ENCODE data around the gene RSL1D1.
"Not testable (repeated sequence)": the region's sequence is repeated elsewhere in the genome, so short reads cannot be mapped to it uniquely, and the experiment has no call there.

Gene RSL1D1

GRCh38 chr16:11796227-11797165 is 54.8 kb downstream of the RSL1D1 start:
- no peak for DNase-seq

- DNase-seq = no peak
Measured at GRCh38 chr16:11795887-11796226, 55.5 kb downstream of the RSL1D1 start.

DNA sequence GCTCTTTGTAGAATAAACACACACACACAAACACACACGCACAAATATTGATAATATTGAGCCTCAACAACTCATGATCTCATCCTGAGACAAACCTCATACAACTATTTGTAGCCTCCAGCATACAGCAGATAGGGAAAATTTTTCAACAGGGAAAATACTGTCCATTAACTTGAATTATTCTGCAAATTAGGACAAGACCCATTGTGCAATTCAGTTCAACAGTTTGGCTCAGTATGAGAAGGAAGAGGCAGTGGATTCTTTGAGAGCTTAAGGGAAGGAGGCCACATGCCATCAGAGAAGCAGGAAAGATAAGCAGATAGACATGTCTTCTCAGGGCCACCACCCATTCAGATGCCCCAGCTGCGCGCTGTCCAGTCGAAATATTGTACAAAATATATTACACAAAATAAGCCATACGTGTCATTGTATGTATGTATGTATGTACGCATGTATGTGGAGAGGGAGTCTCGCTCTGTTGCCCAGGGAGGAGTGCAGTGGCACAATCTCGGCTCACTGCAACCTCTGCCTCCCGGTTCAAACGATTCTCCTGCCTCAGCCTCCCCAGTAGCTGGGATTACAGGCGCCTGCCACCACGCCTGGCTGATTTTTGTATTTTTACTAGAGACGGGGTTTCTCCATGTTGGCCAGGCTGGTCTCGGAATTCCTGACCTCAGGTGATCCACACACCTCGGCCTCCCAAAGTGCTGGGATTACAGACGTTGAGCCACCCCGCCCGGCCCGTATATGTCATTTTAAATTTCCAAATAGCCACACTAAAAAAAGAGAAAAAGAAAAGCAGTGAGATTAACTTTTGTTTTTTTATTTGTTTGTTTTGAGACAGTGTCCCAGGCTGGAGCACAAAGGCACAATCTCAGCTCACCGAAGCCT is 56.1 kb downstream of the RSL1D1 start:
- no peak for DNase-seq

DNA sequence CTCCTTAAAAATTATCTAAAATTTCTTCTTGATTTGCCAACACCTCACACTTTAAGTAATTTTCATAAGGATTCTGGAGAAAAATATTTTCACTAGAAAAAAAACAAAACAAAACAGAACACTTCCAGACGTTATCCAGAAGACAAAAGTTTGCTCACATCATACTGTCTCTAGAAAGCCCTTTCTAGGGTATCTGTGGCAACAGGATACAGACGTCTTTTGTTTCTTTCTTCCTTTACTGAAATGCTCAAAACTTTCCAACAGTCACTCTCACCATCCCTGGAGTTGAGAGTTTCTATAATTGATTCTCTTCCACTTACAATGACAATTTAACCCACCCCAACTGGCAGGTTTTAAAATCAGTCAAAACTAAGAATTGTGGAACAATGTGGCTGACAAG is 56.9 kb downstream of the RSL1D1 start:
- no peak for DNase-seq

- DNase-seq = no peak
Measured at GRCh38 chr16:11793840-11794239, 57.5 kb downstream of the RSL1D1 start.

- DNase-seq = no peak
Measured at GRCh38 chr16:11792410-11793241, 58.7 kb downstream of the RSL1D1 start.

DNA sequence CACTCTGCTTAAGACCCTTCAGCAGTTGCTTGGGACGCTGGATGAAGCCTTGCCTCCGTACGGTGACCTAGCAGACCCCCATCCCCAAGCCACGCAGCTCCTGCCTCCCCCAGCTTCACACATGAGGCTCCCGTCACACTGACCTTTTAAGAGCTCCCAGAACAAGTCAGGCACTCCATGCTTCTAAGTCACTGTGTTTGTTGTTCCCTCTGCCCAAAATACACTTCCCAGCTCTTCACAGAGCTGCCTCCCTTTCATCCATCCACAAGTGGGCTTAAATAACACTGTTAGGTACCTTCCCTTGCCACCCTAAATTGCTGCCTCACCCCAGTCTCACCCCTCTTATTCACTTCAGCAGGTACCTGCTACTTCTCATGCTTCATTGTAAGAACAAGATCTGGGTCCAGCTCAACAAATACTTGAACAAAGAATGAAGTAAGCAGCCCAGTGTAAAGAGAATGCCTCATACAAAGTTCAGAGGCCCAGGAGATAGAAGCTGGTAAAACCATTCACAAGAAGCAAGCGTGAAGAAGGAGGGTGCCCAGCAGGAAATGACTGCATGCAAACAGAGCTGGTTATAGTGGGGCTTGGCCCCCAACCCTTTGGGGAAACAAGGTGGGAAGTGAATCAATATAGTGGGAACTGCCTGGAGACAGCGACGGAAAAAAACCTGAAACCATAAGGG is 60.1 kb downstream of the RSL1D1 start:
- DNase-seq = no peak

- no peak for DNase-seq
Measured at GRCh38 chr16:11788914-11789313, 62.4 kb downstream of the RSL1D1 start.

DNA sequence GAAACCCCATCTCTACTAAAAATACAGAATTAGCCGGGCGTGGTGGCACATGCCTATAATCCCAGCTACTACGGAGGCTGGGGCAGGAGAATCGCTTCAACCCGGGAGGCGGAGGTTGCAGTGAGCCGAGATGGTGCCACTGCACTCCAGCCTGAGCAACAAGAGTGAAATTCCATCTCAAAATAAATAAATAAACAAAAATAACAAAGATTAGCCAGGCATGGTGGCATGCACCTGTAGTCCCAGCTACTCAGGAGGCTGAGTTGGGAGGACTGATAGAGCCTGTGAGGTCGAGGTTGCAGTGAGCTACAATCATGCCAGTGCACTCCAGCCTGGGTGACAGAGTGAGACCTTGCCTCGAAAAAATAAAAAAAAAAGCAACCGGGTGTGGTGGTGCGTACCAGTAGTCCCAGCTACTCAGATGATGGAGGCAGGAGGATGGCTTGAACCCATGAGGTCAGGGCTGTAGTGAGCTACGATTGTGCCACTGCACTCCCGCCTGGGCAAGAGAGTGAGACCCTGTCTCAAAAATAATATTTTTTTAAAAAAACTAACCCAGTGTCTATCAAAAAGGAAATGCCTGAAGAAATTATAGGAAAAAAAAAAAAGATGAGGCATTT is 66.3 kb downstream of the RSL1D1 start:
- DNase-seq = not testable (repeated sequence)

GRCh38 chr16:11784381-11784780 is 67.0 kb downstream of the RSL1D1 start:
- not testable (repeated sequence) for DNase-seq

GRCh38 chr16:11784038-11784369 is 67.3 kb downstream of the RSL1D1 start:
- no peak for DNase-seq
